ENCODE measurements around the gene EPO. TPM values are rescaled to one million over a fixed set of nuclear protein-coding genes. Genes with fewer than 3 reads are reported as not detected.
"Not testable (repeated sequence)": the region's sequence is repeated elsewhere in the genome, so short reads cannot be mapped to it uniquely, and the experiment has no call there.

EPO gene
- total RNA-seq, 1 experiment from 2014 or later, result not detected

DNA sequence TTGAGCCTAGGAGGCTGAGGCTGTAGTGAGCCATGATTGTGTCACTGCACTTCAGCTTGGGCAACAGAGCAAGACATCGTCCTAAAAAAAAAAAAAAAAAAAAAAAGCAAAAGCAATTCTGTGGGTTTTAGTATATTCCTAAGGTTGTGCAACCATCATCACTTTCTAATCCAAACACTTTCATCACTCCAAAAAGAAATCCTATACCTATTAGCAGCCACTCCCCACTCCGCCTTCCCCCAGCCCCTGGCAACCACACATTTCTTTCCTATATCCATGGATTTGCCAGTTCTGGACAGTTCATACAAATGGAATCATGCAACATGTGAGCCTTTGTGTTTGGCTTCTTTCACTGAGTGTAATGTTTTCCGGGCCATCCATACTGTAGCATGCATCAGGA is 33.5 kb downstream of the EPO start:
- Histone ChIP-seq H3K36me3 (ENCODE audit: control insufficient read depth, insufficient read depth, low read length) (no peaks in the 10 kb centered on the region), H3K27ac (ENCODE audit: low read length) (no peak overlapping the region), H3K4me3 (ENCODE audit: low read depth in 2 of 2, low read length in 2 of 2) (no peak overlapping the region), H3K27me3 (ENCODE audit: control insufficient read depth, insufficient read depth, low read length) (peaks cover 2% of the 10 kb centered on the region; the same call in 1 of the 2 replicates), H3K4me1 (ENCODE audit: control insufficient read depth, insufficient read depth, low read length) (no peaks in the 10 kb centered on the region), H3K9me3 (ENCODE audit: control insufficient read depth, insufficient read depth, low read depth, low read length) (no peaks in the 10 kb centered on the region)
- in situ Hi-C loops (cut with HindIII; ENCODE audit: low pct_unique_long_range_greater_than_20kb, low sequenced_read_pairs) (no loop called here), intact Hi-C loops (cut with micrococcal nuclease; ENCODE audit: unreplicated experiment) (no loop called here)
- ATAC-seq (no peak), DNase-seq (ENCODE audit: low read depth, low spot score) (no peak)
- ChIA-PET CTCF (interaction anchor here (0.6 kb wide), 1 partner anchor 105 kb away, joined by 7 read pairs; no protein-coding TSS in a partner anchor), POLR2A (no interaction called here)
- TF ChIP-seq TCF7L2 (IDR thresholded peaks at IDR 0.05; ENCODE audit: low read depth, low read length) (no peak), POLR2AphosphoS5 (IDR thresholded peaks at IDR 0.05; ENCODE audit: low read depth, low read length) (no peak), SIN3A (IDR thresholded peaks at IDR 0.05; ENCODE audit: borderline replicate concordance, insufficient read depth, low read depth, low read length) (no peak)
- TF ChIP-seq, protein P1, sequence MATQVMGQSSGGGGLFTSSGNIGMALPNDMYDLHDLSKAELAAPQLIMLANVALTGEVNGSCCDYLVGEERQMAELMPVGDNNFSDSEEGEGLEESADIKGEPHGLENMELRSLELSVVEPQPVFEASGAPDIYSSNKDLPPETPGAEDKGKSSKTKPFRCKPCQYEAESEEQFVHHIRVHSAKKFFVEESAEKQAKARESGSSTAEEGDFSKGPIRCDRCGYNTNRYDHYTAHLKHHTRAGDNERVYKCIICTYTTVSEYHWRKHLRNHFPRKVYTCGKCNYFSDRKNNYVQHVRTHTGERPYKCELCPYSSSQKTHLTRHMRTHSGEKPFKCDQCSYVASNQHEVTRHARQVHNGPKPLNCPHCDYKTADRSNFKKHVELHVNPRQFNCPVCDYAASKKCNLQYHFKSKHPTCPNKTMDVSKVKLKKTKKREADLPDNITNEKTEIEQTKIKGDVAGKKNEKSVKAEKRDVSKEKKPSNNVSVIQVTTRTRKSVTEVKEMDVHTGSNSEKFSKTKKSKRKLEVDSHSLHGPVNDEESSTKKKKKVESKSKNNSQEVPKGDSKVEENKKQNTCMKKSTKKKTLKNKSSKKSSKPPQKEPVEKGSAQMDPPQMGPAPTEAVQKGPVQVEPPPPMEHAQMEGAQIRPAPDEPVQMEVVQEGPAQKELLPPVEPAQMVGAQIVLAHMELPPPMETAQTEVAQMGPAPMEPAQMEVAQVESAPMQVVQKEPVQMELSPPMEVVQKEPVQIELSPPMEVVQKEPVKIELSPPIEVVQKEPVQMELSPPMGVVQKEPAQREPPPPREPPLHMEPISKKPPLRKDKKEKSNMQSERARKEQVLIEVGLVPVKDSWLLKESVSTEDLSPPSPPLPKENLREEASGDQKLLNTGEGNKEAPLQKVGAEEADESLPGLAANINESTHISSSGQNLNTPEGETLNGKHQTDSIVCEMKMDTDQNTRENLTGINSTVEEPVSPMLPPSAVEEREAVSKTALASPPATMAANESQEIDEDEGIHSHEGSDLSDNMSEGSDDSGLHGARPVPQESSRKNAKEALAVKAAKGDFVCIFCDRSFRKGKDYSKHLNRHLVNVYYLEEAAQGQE (IDR thresholded peaks at IDR 0.05; ENCODE audit: insufficient read depth in 1 of 2, low read depth in 2 of 2, low read length in 1 of 2), result no peak
- TF ChIP-seq, protein P2, sequence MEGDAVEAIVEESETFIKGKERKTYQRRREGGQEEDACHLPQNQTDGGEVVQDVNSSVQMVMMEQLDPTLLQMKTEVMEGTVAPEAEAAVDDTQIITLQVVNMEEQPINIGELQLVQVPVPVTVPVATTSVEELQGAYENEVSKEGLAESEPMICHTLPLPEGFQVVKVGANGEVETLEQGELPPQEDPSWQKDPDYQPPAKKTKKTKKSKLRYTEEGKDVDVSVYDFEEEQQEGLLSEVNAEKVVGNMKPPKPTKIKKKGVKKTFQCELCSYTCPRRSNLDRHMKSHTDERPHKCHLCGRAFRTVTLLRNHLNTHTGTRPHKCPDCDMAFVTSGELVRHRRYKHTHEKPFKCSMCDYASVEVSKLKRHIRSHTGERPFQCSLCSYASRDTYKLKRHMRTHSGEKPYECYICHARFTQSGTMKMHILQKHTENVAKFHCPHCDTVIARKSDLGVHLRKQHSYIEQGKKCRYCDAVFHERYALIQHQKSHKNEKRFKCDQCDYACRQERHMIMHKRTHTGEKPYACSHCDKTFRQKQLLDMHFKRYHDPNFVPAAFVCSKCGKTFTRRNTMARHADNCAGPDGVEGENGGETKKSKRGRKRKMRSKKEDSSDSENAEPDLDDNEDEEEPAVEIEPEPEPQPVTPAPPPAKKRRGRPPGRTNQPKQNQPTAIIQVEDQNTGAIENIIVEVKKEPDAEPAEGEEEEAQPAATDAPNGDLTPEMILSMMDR (IDR thresholded peaks at IDR 0.05), result no peak
- no TSS peak for BruUV-seq (replicated peaks)

DNA sequence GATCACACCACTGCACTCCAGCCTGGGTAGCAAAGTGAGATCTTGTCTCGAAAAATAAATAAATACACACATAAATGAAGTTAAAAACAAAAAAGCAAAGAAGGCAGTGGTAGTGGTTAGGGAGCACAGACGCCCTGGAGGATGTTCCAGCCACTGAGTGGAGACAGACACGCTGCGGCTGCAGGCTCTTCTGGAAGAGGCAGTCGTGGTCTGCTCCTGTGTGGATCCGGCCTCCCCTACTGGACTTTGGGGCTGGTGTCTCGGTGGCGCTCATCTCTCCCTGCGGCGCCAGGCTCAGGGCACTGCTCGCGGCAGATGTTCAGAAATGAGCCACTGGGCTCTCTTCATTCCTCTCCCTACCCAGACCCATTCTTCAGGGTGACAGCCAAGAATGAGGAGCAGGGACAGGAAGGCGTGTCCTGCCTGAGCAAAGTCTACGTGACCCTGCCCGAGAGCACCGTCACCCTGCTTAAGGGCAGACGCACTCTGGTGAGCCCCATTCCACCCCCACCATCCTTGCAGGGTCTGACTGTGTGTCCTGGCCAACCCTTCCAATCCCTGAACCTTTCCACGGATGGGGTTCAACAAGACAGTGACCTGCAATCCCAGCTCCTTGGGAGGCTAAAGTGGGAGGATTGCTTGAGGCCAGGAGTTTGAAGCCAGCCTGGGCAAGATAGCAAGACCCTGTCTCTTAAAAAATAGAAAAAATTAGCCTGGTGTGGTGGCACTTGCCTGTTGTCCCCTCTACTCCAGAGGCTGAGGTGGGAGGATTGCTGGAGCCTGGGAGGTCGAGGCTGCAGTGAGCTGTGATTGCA is 39.3 kb downstream of the EPO start:
- Histone ChIP-seq H3K27ac (ENCODE audit: low read length) (no peak overlapping the region), H3K27me3 (ENCODE audit: control insufficient read depth, insufficient read depth, low read length) (no peaks in the 10 kb centered on the region), H3K36me3 (ENCODE audit: control insufficient read depth, insufficient read depth, low read length) (no peaks in the 10 kb centered on the region), H3K4me1 (ENCODE audit: control insufficient read depth, insufficient read depth, low read length) (no peaks in the 10 kb centered on the region), H3K9me3 (ENCODE audit: control insufficient read depth, insufficient read depth, low read depth, low read length) (no peaks in the 10 kb centered on the region), H3K4me3 (ENCODE audit: low read depth in 2 of 2, low read length in 2 of 2) (no peak overlapping the region)
- intact Hi-C loops (cut with micrococcal nuclease; ENCODE audit: unreplicated experiment) (no loop called here), in situ Hi-C loops (cut with HindIII; ENCODE audit: low pct_unique_long_range_greater_than_20kb, low sequenced_read_pairs) (no loop called here)
- ChIA-PET POLR2A (no interaction called here), CTCF (no interaction called here)
- no TSS peak for BruUV-seq (replicated peaks)
- DNase-seq (ENCODE audit: low read depth, low spot score) (no peak), ATAC-seq (peak; percentile 24; the same call in 1 of the 2 replicates)
- TF ChIP-seq, protein P1 (IDR thresholded peaks at IDR 0.05; ENCODE audit: insufficient read depth in 1 of 2, low read depth in 2 of 2, low read length in 1 of 2), result no peak
- no peak for TF ChIP-seq POLR2AphosphoS5 (IDR thresholded peaks at IDR 0.05; ENCODE audit: low read depth, low read length)
- no peak for TF ChIP-seq TCF7L2 (IDR thresholded peaks at IDR 0.05; ENCODE audit: low read depth, low read length)
- TF ChIP-seq, protein P2 (IDR thresholded peaks at IDR 0.05), result no peak
- no peak for TF ChIP-seq SIN3A (IDR thresholded peaks at IDR 0.05; ENCODE audit: borderline replicate concordance, insufficient read depth, low read depth, low read length)

- ATAC-seq; H3K4me1 ChIP-seq (ENCODE audit: control insufficient read depth, insufficient read depth, low read length); H3K27me3 ChIP-seq (ENCODE audit: control insufficient read depth, insufficient read depth, low read length); BruUV-seq (replicated peaks); H3K36me3 ChIP-seq (ENCODE audit: control insufficient read depth, insufficient read depth, low read length); POLR2A ChIA-PET; H3K27ac ChIP-seq (ENCODE audit: low read length); intact Hi-C loops (cut with micrococcal nuclease; ENCODE audit: unreplicated experiment); in situ Hi-C loops (cut with HindIII; ENCODE audit: low pct_unique_long_range_greater_than_20kb, low sequenced_read_pairs); DNase-seq (ENCODE audit: low read depth, low spot score); H3K4me3 ChIP-seq (ENCODE audit: low read depth in 2 of 2, low read length in 2 of 2); H3K9me3 ChIP-seq (ENCODE audit: control insufficient read depth, insufficient read depth, low read depth, low read length): not testable (repeated sequence)
- CTCF ChIA-PET, result interaction anchor here (0.6 to 0.7 kb wide), 3 partner anchors 36 to 418 kb away, joined by 3 to 10 read pairs (median 6); no protein-coding TSS in a partner anchor
Measured at GRCh38 chr7:100762841-100763240, 42.6 kb downstream of the EPO start.

Measured in Panc1 (cell line).